HG02884 (cell line): Measurements from ENCODE around the gene GP9.
"Not testable (repeated sequence)": the region's sequence is repeated elsewhere in the genome, so short reads cannot be mapped to it uniquely, and the experiment has no call there.

Source experiments
- ATAC-seq: cut with Tn5 transposase; IDR thresholded peaks from one replicate; pipeline ENCODE4 v1.9.1; 2021; ENCODE audit warnings: mild to moderate bottlenecking, moderate library complexity; ENCODE audit not compliant: unreplicated experiment

GP9 gene

GRCh38 chr3:129106866-129107565 lies 46.4 kb downstream of the GP9 start:
- no peak for ATAC-seq

GRCh38 chr3:129107793-129108192 lies 47.2 kb downstream of the GP9 start:
- ATAC-seq: no peak

DNA sequence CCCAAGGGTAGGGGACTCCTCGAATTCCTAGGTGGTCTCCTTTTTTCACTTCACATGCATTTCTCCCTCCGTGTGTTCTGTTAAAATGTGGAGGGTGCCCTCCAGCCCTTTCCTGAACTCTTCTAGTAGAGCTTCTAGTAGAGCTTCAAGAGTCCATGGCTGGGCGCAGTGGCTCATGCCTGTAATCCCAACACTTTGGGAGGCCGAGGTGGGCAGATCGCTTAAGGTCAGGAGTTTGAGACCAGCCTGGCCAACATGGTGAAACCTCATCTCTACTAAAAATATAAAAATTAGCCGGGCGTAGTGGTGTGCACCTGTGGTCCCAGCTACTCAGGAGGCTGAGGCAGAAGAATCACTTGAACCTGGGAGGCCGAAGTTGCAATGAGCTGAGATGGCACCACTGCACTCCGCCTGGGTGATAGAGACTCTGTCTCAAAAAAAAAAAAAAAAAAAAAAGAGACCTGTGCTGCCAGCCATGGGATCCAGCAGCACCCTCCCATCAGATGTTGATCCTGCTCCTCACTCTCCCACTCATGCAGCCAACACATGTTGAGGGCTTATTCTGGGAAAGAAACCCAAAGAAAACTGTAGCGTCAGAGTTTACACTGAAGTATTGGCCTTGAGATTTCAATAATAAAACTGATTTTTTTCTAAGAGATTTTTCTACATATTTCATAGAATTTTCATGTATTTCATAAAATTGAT lies 50.6 kb downstream of the GP9 start:
- ATAC-seq: not testable (repeated sequence)
